DMS 273 (cell line): ENCODE measurements around the gene ZSCAN20.
"Not testable (repeated sequence)": the region's sequence is repeated elsewhere in the genome, so short reads cannot be mapped to it uniquely, and the experiment has no call there.

ENCODE experiments used
- DNase-seq: peaks from one replicate; lab custom pipeline; 2025; ENCODE audit not compliant: unreplicated experiment; lab: John Stamatoyannopoulos, UW

The ZSCAN20 gene

DNA sequence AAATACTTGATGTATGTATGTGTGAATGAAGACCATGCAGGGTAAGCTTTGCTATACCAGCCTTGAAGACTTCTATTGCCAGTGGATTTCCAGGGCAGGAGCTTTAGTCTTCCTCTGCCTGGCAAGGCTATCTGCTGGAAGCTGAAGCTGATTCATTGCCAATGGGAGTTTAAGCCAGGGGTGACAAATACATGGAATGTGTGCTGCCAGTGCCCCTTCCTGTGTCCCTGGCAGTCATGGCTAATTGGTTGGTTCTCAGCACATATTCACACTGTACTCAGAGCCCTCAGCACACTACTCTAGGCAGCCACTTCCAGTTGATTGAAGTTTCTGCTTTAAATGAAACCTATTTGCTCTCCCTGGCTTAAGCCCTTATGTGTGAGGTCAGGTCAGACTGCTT is 1.5 kb downstream of the ZSCAN20 start:
- no peak for DNase-seq

DNA sequence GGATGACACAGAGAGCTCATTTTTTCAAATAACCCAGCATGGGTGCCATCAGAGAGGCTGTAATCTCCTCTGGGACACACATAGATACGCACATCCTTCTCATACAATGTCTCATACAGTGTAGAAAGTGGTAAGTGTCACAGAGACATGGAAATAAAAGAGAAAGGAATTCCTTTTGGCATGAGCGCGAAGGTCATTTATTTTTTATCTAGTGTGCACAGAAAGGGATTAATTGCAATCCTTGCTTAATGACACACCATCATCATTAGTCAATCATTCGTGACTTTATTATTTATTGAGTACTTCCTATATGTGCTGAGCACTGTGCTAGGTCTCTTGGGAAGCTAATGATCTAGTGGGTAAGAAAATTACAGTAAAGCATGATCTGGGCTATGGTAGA is 5.0 kb downstream of the ZSCAN20 start:
- DNase-seq, result no peak

DNA sequence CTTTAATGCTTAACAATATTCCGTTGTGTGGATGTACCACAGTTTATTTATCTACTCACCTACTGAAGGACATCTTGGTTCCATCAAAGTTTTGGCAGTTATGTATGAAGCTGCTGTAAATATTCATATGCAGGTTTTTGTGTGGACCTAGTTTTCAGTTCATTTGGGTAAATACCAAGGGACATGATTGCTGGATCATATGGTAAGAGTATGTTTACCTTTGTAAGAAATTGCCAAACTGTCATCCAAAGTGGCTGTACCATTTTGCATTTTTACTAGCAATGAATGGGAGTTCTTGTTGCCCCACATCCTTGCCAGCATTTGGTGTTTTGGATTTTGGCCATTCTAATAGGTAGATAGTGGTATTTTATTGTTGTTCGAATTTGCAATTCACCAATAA is 10.0 kb downstream of the ZSCAN20 start:
- DNase-seq, result no peak

DNA sequence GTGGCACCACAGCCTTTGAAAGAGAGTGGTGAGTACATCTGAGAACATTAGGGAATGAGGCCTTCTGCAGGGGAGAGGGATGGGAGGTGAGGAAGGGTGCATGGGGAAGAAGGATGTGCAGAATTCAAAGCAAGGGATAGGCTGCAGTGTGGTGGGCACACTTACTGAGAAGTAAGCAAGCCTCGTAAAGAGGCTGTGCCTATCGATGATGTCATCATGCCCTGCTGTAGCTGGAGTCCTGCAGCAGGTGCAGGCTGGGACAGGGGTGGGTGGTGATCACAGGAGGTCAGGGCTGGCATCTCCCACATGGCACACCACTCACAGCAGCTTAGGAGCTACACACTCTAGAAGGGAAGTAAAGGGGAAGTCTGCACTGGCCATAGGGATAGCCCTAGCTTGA is 16.2 kb downstream of the ZSCAN20 start:
- DNase-seq, result no peak

DNA sequence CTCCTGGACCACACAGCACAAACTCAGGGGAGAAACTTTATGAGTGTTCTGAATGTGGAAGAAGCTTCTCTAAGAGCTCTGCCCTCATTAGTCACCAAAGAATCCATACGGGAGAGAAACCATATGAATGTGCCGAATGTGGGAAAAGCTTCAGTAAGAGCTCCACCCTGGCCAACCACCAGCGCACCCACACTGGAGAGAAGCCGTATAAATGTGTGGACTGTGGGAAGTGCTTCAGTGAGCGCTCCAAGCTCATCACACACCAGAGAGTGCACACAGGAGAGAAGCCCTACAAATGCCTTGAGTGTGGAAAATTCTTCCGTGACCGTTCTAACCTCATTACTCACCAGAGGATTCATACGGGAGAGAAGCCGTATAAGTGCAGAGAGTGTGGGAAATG is 22.5 kb downstream of the ZSCAN20 start:
- DNase-seq, result no peak

DNA sequence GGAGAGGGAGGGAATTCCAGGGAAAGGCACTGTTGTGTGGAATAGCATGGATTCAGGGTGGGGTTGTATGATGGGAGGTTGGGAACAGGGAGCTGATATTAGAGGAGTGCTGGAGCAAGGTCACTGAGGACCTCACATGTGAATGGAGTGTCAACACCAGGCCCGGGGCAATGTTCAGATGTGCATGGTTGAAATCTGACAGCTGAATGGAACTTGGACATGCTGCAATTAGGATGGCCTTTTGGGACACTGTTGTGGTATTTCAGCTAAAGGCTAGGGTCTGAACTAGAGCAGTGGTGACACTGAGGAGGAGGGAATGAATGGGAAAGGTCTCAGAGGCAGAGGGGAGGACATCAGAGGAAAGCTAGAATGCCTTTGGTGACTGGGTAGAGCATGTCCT is 25.0 kb downstream of the ZSCAN20 start:
- no peak for DNase-seq

DNA sequence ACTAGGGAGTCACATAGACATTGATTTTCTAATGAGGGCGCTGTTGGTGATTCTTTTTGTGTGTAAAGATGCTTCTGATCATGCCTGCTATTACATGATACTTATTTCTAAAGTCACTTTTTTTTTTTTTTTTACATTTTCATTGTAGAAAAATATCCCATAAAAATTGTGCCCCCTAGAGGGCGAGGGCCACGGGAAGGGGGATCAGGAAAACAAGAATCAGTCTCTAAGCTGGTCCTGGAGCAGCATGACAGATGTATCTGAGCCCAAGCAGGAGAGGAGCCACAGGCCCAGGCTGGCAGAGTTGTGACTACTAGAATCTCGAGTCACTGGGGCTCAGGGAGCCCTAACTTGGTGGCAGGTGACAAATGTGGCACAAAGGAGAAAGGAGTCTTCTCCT is 28.1 kb downstream of the ZSCAN20 start:
- DNase-seq, result peak; percentile 30

DNA sequence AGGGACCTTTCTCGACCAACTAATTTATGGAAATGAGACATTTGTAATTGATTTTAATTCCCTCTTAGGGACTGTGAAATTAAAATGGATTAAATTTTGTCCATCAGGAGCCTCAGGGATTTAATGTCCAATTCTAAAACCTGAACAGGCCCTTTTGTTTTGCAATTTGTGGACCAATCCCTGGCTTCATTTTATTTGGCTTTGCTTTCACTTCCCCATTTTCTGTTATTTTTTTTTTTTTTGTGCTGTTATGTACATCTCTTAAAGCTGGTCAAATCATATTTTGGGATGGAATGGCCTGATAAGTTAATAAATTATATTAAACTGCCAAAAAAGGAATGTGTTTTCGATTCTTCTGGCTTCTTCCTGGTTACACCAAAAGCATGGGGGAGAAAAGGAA is 28.9 kb downstream of the ZSCAN20 start:
- no peak for DNase-seq

DNA sequence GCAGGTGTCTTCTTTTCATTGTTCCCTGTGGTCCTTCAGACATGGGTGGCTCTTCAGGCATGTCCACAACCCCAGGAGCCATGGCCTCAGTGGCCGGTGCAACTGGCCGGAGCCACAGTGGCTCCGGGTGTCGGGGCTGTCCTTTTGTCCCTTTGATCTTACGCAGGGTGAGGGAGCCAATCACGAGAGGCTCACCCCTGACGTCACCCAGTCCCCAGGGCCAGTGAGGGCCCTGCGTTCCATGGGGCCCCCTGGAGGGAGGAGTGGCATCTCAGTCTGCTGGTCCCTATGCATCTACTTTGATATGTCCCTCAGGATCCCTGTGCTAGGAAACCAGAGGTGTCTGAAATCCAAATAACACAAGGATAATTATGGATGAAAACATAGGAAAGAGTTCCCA is 29.3 kb downstream of the ZSCAN20 start:
- DNase-seq, result no peak

DNA sequence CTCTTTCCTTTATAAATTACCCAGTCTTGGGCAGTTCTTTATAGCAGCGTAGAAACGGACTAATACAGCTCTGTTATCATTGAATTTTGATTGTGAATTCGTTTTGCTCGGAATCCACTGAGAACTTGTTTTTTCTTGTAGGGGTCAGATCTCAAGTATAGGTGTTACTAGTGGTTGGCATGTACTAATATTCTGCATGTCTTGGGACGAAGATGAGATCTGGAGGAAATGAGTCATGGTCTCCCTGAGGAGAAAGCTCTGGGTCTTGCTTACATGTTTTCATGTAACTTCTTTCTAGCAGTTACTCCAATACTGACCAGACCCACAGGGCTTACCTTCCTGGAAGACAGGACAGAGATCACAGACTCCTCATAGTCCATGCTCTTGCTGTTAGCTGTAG is 30.3 kb downstream of the ZSCAN20 start:
- DNase-seq, result no peak

DNA sequence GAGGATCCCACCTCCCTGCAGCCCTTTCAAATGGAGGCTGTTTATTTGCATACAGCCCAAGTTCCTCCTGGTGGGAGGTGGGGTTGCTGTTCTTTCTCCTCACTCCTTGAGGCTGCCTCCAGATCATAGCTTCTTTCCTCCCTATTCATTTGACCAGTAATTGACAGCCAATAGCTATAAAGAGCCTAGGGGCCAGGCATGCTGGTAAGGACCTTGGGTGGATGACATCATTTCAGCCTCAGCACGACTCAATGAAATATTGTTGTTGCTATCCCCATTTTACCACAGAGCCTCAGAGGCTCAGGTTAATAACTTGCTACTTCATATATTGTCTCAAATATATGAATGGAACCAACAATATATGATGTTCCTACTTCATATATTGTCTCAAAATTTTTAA is 31.1 kb downstream of the ZSCAN20 start:
- DNase-seq, result no peak

DNA sequence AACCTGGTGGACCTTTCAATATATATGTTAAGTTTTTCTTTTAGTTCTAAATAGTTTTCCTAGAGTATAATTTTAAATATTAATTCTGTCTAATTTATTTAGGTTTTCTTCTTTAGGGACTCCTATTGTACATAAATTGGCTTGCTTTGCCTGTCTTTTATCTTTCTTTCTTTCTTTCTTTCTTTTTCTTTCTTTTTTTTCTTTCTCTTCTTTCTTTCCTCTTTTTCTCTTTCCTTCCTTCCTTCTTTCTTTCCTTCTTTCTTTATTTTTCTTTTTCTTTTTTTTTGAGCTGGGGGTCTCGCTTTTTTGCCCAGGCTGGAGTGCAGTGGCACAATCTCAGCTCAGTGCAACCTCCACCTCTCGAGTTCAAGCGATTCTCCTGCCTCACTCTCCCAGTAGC is 35.2 kb downstream of the ZSCAN20 start:
- DNase-seq, result no peak

DNA sequence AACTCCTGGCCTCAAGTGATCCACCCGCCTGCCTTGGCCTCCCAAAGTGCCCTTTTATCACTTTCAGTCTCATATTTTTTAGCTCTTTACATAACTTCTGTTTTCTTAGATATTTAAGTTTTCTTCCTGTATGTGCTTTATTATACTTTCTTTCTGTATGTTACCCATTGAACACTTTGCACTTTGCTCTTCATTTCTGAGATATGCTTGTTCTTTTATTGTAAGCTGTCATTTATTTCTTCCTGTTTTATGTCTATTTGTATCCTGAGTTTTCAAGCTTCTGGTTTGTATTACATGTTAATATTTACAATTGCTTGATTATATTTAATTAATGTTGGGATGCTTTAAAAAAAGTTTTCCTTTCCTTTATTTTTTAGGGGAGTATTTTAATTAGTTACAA is 35.7 kb downstream of the ZSCAN20 start:
- no peak for DNase-seq

DNA sequence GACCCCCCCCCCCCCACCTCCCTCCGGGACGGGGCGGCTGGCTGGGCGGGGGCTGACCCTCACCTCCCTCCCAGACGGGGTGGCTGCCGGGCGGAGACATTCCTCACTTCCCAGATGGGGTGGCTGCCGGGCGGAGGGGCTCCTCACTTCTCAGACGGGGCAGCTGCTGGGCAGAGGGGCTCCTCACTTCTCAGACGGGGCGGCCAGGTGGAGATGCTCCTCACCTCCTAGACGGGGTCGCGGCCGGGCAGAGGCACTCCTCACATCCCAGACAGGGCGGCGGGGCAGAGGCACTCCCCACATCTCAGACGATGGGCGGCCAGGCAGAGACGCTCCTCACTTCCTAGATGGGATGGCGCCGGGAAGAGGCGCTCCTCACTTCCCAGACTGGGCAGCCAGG is 36.8 kb downstream of the ZSCAN20 start:
- not testable (repeated sequence) for DNase-seq

DNA sequence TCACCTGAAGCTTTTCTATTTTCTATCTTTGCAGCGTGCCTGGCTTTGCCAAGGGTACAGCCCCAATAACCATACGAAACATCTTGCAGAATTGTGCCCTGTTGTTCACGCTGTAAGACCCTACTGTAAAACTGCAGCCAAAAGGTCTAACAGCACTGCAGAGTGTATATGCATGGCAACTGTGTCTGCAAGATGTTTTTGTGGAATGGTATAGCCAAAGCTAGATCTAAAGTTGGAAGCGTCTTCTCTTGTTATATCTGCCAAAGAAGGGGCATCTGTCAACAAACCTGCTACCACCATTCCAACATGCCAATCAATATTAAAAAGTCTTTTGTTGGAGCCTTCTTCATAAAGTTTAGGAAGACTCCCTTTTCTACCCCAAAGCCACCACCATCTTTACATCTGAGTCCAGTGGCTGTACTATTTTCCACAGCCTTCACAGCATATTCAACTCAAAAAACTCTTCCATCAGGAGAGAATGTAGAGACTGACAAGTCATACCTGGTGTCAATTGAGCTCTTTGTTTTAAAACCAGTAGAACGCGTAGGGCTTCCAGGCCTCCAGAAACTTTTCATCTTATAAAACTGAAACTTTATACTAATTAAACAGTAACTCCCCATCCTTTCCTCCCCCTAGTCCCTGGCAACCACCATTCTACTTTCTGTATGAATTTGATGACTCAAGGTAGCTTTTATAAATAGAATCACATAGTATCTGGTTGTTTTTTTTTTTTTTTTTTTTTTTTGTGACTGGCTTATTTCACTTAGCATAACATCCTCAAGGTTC is 40.0 kb downstream of the ZSCAN20 start:
- DNase-seq, result no peak

DNA sequence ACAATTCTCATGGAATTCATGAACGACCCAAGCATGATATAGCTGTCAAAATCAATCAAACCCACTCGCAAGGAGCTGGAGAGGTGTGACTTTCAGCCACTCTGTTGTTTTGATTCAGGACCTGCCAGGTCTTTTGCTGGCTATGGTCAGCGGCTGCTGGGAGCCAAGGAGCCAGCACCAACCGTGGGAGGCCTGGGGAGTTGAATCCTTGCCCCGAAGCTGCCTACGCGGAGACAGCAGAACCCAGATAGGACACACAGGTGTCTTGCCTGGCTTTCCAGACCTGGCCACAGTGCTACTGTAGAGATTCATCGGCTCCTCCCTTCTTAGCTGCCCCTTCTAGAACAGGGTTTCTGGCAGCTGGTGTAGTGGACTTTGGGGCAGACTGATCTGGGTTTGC is 42.7 kb downstream of the ZSCAN20 start:
- DNase-seq, result no peak

DNA sequence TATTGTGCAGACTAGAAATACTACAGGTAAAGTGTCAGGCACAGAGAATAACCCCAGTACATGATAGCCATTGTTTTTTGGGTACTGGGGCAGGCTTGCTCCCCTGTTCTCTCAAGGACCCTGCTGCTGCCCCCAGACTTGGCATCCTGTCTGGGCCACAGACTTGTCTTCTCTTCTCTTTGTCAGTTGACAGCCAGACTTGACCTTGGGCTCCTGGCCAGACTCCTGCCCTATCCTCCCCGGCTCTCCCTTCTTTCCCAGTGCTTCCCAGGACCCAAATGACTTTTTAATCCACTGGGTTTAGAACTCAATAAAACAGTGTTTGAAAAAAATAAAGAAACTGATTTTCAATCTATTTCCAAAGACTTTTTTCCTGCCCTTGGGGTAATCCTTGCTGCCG is 43.2 kb downstream of the ZSCAN20 start:
- DNase-seq, result no peak

DNA sequence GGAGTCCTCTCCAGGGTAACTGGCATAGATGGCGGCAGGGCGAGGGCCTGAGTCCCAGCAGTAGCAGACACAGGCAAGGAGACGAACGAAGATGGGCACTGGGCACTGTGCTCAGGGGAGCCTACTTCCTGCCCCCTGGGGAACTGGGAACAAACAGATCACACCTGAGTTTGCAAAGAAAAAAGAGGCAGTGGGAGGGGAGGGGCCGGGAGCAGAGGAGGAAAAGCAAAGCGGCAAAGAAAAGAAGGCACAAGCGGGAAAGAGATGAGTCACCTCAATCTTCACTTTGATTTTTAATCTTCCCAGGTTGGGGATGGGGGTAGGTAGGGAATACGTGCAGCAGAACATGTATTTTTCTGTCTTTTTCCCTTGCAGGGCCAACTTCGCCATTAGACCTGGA is 44.0 kb downstream of the ZSCAN20 start:
- DNase-seq, result no peak

DNA sequence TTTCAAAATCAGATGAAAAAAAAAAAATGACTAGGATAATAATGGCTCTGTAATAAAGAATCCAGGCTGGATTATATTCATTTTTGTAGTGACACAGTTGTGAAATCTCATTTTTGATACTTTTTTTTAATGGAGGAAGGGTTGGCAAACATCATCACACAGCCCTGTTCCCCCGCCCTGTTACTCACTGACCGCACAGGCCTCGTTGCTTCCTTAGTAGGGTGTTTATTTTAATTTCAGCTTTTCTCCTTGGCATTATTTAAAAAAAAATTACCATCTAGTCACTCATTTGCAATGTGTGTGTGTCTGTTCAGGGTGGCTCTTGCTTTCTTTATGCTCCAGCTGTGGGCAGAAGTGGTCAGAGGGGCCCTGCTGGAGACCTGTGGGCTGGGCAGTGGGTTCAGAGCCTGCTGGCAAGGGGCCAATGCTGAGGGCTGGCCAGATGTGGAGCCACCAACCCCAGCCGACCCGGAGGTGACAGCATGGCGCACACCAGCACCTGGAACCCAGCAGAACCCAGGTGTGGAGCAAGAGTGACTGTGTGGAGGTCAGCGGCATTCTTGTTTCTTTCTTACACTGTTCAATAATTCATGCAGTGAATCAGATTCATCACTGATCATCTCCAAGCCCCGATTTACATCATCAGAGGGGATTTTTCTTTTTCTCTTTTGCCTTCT is 44.6 kb downstream of the ZSCAN20 start:
- DNase-seq, result peak; percentile 50

DNA sequence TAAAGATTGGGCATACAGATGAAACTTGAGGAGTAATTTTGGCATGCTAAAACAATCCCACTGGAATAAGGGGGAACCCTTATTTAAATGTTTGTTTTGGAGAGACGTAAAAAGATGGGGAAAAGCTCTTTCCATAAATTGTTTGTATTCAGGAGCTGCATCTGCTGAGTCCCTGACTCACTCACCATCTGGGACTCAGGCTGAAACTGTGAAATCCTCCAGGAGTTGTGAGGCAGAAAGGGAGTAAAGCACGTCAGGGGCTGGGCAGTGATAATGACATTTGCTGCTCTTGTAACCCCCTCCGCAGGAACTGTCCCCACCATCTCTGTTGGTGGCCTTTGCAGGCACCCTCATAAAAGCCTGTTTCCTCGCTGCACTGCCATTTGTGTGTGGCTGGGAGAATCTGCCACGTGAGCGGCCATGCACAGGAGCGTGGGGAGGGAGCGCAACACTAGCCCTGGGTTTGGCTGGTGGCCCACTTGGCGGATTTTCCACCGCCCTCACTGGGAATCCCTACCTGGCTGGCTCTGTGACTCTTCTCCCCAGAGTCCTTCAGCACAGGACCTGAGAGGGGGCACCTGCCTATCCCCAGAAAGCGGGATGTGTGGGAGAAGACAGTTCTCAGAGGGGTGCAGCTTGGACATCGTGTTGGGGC is 45.3 kb downstream of the ZSCAN20 start:
- DNase-seq, result peak; percentile 82

DNA sequence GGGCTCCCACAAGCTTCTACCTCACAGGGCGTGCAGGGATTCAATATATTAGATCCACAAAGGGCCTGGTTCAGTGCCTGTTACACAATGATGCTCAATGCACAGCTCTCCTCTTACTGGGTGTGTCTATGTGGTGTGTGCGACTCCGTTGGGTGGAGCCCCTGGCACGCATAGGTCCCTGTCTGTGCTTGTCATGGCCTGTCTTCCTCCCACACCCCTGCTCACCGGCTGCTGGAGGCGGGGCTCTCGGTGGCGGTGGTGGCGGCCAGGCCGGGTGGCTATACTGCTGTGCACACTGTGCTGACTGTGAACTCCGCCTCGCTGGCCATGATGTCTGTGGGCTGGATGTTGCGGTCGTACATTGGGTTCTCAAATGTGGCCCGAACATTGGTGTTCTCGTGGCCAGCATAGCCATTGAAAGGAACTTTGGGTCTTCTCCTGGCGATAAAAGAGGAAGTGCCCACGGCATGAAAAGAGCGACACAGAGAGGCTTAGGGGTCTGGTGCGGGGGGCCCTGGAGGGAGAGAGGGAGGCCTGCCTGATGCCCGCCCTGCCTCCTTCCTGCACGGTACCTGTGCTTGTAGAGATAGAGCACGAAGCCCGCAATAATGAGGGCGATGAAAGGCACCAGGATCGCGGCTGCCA is 46.9 kb downstream of the ZSCAN20 start:
- no peak for DNase-seq

DNA sequence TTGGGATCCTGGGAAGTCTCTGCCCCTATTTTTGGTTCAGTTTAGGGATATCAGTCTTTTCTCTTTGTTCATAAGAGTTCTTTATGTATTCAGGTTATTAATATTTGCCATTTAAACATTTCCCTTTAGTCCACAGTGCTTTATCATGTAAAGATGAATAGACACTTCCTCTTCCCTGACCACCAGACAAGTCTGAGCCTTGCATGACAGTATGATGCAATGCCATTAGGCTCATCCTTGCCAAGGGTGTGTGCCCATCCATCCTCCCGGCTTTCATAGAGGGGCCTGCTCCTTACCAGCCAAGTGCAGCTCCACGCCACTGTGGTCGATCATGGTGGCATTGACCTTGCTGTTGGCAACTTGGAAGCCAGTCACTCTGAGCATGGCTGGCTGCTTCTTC is 52.1 kb downstream of the ZSCAN20 start:
- no peak for DNase-seq
